SU-DHL-6 (cell line): Measurements from ENCODE around the gene NPHP4.
"Not testable (repeated sequence)": the region's sequence is repeated elsewhere in the genome, so short reads cannot be mapped to it uniquely, and the experiment has no call there.

ENCODE experiments used
- H2AFZ ChIP-seq: fragments of 200-600 bp; sonication (generic); 2 replicates; pipeline ENCODE4 v1.6.1; 2014; ENCODE audit warnings: low read depth, mild to moderate bottlenecking, moderate library complexity, mixed read lengths, antibody characterized with exemption, low read length; ENCODE audit not compliant: severe bottlenecking
- H3F3A ChIP-seq: fragments of 200-600 bp; shearing (Covaris generic); 2 replicates; pipeline ENCODE4 v1.6.0; 2016; ENCODE audit warnings: antibody characterized with exemption, mild to moderate bottlenecking; ENCODE audit not compliant: insufficient read depth
- H3K27ac ChIP-seq: fragments of 200-600 bp; sonication (generic); 2 replicates; pipeline ENCODE4 v1.5.1; 2016; ENCODE audit warnings: low read depth, mild to moderate bottlenecking, low read length, moderate library complexity, mixed read lengths
- H3K27me3 ChIP-seq: fragments of 200-600 bp; sonication (generic), shearing (Covaris generic); 2 replicates; pipeline ENCODE4 v1.6.0; 2014; ENCODE audit warnings: mild to moderate bottlenecking, low read length
- H3K36me3 ChIP-seq: fragments of 200-600 bp; sonication (generic); 2 replicates; pipeline ENCODE4 v1.6.1; 2014; ENCODE audit warnings: mild to moderate bottlenecking, low read length, mixed read lengths
- H3K4me2 ChIP-seq: fragments of 300-600, 200-600 bp; shearing (Covaris generic), sonication (generic); 2 replicates; pipeline ENCODE4 v1.6.0; 2014; ENCODE audit warnings: low read length, low read depth, mild to moderate bottlenecking; ENCODE audit not compliant: poor library complexity, severe bottlenecking
- H3K4me3 ChIP-seq: fragments of 200-600 bp; sonication (generic); 2 replicates; pipeline ENCODE4 v1.5.1; 2014; ENCODE audit warnings: antibody characterized with exemption, low read length, mild to moderate bottlenecking, mixed read lengths; ENCODE audit not compliant: insufficient read depth, poor library complexity, severe bottlenecking
- H3K79me2 ChIP-seq: fragments of 200-600 bp; sonication (generic); 2 replicates; pipeline ENCODE4 v1.6.1; 2014; ENCODE audit warnings: mild to moderate bottlenecking, low read length, moderate library complexity; ENCODE audit not compliant: insufficient read depth
- H3K9ac ChIP-seq: fragments of 200-600 bp; sonication (generic); 2 replicates; pipeline ENCODE4 v1.7.0; 2014; ENCODE audit warnings: mild to moderate bottlenecking, low read length
- H3K9me2 ChIP-seq: fragments of 200-600 bp; sonication (generic); replicated peaks from 2 replicates; pipeline ENCODE4 v1.6.1; 2014; ENCODE audit warnings: low read length; ENCODE audit not compliant: insufficient read depth
- H3K9me3 ChIP-seq: fragments of 200-600 bp; sonication (generic); 2 replicates; pipeline ENCODE4 v1.6.1; 2014; ENCODE audit warnings: low read length, mixed read lengths; ENCODE audit not compliant: insufficient read depth
- H4K20me1 ChIP-seq: fragments of 200-600 bp; sonication (generic); 2 replicates; pipeline ENCODE4 v1.6.1; 2014; ENCODE audit warnings: low read depth, mild to moderate bottlenecking, antibody characterized with exemption, low read length, moderate library complexity, mixed read lengths
- EZH2phosphoT487 ChIP-seq: fragments of 200-600 bp; sonication (generic), shearing (Covaris generic); conservative IDR thresholded peaks from 2 replicates; pipeline ENCODE4 v1.6.1; 2018; ENCODE audit warnings: mild to moderate bottlenecking, antibody characterized with exemption, low read length, moderate library complexity, mixed read lengths
- TF ChIP-seq, protein P1 (sequence below): fragments of 200-600 bp; sonication (generic); IDR thresholded peaks from one replicate; pipeline ENCODE4 v1.5.1; 2017; ENCODE audit warnings: antibody characterized with exemption, mild to moderate bottlenecking, low read length, moderate library complexity; ENCODE audit not compliant: insufficient read depth, poor library complexity, severe bottlenecking

Gene NPHP4

DNA sequence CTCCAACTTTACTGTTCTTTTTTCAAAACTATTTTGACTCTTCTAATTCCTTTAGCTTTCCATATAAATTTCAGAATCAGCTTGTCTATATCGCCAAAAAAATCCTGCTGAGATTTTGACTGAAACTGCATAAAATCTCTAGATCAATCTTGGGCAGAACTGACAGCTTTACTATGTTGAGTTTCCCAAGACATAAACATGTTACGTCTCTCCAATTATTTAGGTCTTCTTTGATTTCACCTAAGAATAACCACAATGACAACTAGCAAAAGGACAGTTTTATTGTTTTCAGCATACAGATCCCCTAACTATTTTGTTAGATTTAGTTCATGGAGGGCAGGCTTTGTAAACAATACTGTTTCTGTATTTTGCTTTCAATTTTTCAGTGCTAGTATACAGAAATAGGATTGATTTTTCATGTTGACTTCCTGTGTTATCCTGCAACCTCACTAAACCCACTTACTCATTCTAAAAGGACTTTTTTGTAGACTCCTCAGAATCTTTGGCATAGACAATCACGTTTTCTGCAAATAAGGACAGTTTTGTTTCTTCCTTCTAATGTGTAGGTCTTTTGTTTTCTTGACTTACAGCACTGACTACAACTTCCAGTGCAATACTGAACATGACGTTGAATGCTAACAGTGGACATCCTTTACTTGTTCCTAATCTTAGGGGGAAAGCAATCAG is 63.4 kb downstream of the NPHP4 start:
- Histone ChIP-seq H3F3A (no peaks in the 10 kb centered on the region), H3K27ac (no peak overlapping the region), H3K36me3 (no peaks in the 10 kb centered on the region)

DNA sequence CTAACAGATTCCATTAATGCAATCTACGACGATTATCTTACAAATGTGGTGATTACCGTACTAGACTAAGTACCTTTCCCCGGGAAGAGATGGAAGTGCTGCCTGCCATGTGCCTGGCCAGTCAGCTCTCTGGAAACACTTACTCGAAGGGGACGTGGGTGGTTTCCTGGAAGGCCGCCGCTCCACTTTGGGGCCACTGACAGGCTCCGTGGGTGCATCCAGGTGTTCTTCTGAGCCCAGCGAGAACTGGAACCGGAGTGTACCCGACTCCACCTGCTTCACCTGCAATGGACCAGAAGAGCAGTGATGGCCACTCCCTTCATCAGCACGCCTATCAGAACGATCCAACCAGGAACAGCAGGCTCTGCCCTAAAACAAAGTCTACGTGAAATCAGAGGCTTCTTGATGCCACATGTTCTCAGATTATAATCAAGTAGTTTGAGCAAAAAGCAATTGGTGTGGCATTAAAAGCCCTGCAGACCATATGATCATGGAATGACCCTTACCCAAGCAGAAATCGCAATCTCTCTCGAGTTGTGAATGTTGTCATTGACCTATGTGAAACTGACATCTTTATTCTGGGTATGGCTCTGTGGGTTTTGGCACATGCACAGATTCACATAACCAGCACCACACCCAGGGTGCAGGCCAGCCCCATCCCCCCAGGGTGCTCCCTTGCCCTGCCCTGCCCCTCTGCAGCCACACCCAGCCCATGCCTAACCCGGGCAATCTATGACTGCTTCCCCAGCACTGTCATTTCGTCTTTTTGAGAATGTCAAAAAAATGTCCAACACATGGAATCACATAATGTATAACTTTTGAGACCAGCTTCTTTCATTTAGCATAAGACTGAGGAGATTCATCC is 64.5 kb downstream of the NPHP4 start:
- H3K4me3 ChIP-seq: no peak overlapping the region
- H3K27ac ChIP-seq: no peak overlapping the region
- H3K79me2 ChIP-seq: no peaks in the 10 kb centered on the region
- no peaks in the 10 kb centered on the region for H4K20me1 ChIP-seq
- TF ChIP-seq EZH2phosphoT487: no peak
- TF ChIP-seq, protein P1, sequence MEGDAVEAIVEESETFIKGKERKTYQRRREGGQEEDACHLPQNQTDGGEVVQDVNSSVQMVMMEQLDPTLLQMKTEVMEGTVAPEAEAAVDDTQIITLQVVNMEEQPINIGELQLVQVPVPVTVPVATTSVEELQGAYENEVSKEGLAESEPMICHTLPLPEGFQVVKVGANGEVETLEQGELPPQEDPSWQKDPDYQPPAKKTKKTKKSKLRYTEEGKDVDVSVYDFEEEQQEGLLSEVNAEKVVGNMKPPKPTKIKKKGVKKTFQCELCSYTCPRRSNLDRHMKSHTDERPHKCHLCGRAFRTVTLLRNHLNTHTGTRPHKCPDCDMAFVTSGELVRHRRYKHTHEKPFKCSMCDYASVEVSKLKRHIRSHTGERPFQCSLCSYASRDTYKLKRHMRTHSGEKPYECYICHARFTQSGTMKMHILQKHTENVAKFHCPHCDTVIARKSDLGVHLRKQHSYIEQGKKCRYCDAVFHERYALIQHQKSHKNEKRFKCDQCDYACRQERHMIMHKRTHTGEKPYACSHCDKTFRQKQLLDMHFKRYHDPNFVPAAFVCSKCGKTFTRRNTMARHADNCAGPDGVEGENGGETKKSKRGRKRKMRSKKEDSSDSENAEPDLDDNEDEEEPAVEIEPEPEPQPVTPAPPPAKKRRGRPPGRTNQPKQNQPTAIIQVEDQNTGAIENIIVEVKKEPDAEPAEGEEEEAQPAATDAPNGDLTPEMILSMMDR: no peak
- no peaks in the 10 kb centered on the region for H3K9me2 ChIP-seq
- H3K9ac ChIP-seq: no peak overlapping the region
- H3K27me3 ChIP-seq: no peaks in the 10 kb centered on the region
- H2AFZ ChIP-seq: no peak overlapping the region
- no peaks in the 10 kb centered on the region for H3K9me3 ChIP-seq
- H3K4me2 ChIP-seq: no peak overlapping the region
- no peaks in the 10 kb centered on the region for H3K36me3 ChIP-seq
- no peaks in the 10 kb centered on the region for H3F3A ChIP-seq

More for the DNA sequence above, 63.4 kb downstream of the NPHP4 start:
- Histone ChIP-seq H3K4me3 (no peak overlapping the region), H3K9ac (no peak overlapping the region), H3K4me2 (no peak overlapping the region), H3K9me3 (no peaks in the 10 kb centered on the region), H3K27me3 (no peaks in the 10 kb centered on the region), H3K79me2 (no peaks in the 10 kb centered on the region), H4K20me1 (no peaks in the 10 kb centered on the region), H3K9me2 (no peaks in the 10 kb centered on the region), H2AFZ (no peak overlapping the region)
- no peak for TF ChIP-seq EZH2phosphoT487
- TF ChIP-seq, protein P1: no peak

DNA sequence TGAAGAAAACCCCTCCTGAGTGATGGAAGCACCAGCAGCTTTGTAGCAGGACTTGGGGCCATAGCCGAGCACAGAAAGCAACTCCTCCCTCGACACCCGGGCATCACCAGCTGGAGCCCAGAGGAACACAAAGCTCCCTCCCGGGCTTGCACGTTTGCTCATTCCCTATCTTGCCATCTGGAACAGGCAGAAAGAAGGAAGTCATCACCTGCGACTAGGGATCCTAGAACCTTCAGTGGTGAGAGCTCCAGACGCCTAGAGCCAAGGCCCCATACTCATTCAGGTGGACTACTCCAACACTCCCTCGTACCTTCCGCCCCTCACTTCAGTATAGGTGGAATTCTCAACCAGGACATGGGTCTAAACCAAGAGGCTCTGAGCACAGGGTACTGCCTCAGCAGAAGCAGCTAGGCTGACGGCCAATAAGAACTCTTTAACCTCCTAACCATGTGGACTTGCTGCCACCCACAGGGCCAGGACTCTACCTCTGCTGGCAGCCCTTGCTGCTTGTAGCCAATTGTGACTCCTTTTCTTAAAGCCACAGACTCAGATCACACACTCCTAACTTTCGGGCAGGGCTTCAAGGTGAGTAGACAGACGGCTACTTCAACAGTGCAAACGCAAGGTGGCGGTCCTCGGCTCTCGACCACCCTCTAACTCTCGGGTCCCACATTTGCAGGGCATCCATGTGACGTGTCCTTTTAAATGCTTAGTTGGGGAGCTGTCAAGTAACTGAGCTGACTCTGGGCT is 65.4 kb downstream of the NPHP4 start:
- Histone ChIP-seq H3K9me2 (no peaks in the 10 kb centered on the region), H4K20me1 (no peaks in the 10 kb centered on the region), H3K27ac (no peak overlapping the region), H3F3A (no peaks in the 10 kb centered on the region), H3K27me3 (no peaks in the 10 kb centered on the region), H3K9me3 (no peaks in the 10 kb centered on the region), H3K9ac (no peak overlapping the region), H3K36me3 (no peaks in the 10 kb centered on the region), H3K4me3 (no peak overlapping the region), H3K79me2 (no peaks in the 10 kb centered on the region), H3K4me2 (no peak overlapping the region), H2AFZ (no peak overlapping the region)
- TF ChIP-seq EZH2phosphoT487: no peak
- TF ChIP-seq, protein P1: no peak

DNA sequence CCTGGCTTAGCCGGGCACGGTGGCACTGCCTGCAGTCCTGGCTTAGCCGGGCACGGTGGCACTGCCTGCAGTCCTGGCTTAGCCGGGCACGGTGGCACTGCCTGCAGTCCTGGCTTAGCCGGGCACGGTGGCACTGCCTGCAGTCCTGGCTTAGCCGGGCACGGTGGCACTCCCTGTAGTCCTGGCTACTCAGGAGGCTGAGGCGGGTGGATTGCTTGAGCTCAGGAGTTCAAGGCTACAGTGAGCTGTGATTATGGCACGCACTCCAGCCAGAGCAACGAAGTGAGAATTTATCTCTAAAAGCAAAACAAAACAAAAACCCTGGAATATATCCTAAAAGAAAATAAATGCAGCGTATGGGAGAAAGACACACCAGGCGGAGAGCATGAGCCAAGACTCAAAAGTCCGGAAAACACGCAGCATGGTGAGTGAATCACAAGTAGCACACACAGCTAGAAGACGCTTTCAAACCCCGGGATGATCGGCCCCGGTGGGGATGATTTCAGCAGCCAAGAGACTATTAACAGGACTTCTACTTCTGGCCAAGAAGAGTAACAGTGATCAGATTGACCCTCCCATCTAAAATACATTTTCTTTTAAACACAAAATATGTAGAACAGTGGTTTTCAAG is 69.4 kb downstream of the NPHP4 start:
- not testable (repeated sequence) for H2AFZ ChIP-seq, H3K9me2 ChIP-seq, H3K27ac ChIP-seq, H3K9me3 ChIP-seq, H4K20me1 ChIP-seq, H3K36me3 ChIP-seq, H3K9ac ChIP-seq, H3K27me3 ChIP-seq, H3F3A ChIP-seq, H3K4me3 ChIP-seq, H3K79me2 ChIP-seq, H3K4me2 ChIP-seq
